Fibroblast of skin of back (primary cell): Measurements from ENCODE around the gene TBC1D22A.

Experiments
- DNase-seq: peaks from one replicate; pipeline ENCODE4 v3.0.0-alpha.2; 2013

The TBC1D22A gene

DNA sequence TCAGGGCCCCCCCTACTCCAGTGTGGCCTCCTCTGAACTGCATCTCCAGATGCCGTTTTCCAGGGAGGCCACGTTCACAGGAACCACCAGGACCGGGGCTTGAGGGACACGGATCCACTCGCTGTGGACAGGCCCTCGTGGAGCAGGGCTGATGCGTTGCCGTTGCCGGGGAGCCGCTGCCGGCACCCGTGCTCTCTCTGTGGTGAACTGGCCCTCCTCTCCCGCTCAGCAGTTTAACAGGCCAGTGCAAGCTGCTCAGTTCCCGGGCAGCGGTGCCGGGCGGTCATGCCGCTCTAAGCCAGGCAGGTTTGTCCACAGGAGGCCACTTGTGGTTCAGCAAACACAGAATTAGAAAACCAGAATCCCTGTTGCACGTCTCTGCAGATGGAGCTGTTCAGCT is 301.6 kb downstream of the TBC1D22A start:
- no peak for DNase-seq

DNA sequence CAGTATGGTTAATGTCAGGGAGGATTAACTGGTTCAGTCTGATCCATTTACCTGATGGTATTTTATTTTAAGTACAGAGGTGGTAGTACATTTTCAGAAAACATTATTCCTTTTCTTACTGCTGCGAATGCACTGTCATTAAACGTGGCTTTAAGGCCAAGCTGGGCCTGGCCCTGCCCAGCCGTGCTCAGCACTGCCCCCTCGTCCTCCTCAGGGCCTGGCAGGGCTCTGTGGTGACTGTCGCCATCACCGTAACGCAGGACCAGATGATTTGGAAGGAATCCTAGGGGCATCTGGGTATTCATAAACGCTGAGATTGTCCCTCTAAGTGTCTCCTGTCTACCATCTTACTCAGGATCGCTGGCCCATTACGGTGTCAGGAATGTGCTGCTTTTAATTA is 302.0 kb downstream of the TBC1D22A start:
- no peak for DNase-seq

DNA sequence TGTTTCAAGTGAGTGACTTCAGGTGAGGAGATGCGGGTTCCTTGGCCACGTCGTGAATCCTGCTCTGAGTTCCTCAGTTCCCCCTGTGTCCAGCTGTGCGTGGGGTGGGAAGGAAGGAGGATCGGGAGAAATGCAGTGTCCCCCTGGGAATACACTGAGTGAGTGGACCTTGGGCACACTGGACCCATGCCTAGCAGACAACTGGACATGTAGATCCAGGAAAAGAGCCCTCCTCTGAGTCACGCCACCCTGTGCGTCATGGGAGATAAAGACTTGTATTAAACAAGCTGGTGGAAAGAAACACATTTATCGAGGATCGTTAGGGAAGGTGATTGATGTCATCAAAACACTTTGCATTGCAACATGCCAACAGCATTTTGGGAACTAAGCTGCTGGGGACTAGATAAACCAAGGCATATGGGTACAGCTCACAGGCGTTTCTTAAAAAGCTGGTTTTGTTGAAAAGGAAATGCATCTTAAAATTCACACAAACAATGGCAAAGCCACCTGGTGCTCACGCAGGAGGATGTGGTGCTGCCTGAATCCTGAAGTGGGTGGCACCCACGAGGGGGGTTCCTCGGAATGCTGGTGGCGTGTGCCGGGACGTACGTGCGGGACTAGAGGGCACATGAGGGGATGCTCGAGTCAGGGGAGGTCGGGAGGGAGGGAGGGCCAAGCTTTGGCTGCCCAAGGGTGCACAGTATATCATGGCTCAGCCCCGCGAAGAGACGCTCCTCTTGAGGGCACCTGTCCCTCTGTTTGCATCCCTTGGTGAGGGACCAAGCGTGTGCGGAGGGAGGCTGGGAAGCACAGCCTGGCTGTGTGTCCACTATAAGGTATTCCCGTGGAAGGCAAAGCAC is 303.5 kb downstream of the TBC1D22A start:
- DNase-seq = no peak

DNA sequence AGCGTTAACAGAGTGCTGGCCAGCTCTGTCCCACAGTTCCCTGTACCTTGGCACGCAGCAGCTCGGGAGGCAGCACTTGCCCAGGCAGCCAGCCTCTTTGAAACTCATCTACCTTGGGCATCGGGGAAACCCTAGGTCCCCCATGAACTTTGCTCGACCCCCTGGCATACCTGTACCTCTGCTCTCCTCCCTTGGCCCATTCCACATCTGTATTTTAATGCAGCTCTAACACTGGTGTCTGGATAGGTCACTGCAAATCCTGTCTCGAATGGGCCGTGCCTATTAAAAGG is 304.1 kb downstream of the TBC1D22A start:
- DNase-seq = no peak

DNA sequence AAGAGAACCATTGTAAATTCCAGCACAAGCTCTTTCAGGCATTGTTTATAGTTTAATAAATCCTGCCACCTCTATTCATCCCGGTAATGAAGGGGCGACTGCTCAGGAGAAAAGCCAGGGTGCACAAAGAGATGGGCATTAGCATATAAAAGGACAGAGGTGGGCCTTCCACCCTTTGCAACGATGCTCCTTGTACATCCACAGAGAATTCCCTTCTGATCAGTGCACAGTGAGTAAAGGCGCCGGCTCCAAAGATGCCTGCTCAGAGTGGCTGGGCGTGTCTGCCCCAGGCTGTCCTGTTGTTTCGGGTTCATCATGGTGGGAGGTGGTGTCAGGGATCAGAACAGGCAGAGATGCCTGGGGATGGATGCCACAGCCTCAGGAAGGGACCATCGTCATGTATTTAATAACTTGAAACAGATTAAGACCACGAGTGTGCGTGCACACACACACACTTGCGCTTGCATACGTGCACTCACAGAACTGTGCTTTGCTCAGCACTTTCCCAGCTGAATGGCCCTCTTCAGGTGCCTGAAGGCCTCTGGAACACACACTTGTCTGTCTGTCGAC is 305.0 kb downstream of the TBC1D22A start:
- DNase-seq = no peak

DNA sequence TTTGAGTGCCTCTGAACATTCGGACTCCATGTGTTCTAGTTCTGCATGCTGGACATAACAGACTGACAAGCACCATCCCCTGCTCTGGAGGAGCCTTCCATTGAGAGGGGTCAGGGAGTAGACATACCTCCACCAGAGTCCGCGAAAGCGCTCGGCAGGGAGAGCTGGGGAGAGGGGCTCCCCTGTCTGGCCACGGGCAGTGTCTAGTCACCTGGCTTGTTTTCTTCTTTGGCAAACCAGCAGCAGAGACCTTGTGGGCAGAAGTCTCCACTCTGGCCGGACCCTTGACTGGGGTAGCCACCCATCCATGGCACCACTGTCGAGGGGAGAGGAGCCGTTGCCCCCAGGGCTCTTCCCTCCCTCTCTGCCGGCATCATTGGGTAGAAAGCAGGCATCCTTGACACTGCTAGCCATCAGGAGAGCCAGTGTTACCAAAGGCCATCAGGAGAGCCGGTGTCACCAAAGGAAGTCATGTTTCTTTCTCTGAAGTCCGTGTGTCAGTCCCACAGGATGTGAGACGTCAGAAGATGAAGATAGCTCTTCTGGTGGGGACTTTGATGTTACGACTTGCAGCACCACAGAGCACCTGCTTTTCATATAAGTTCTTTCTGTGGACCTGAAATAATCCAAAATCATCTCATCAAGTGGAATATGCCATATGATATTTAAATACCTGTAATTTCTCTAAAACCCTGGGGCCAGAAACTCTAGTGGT is 305.6 kb downstream of the TBC1D22A start:
- DNase-seq = no peak

DNA sequence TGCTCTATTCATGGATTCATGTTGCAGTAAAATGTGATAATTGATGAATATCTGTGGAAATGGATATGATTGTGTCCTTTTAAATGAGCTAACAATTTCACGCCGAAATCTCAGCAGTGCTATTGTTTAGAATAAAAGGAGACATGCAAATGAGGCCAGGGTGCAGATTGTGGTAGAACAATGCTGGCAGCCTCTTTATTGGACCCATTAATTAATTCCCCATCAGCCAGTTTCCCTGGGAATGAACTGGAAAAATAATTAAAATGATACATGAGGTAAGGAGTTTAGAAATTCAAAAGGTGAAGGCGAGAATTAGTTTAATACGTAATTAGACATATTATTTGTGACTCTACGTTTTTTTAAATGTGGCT is 306.2 kb downstream of the TBC1D22A start:
- DNase-seq = no peak

DNA sequence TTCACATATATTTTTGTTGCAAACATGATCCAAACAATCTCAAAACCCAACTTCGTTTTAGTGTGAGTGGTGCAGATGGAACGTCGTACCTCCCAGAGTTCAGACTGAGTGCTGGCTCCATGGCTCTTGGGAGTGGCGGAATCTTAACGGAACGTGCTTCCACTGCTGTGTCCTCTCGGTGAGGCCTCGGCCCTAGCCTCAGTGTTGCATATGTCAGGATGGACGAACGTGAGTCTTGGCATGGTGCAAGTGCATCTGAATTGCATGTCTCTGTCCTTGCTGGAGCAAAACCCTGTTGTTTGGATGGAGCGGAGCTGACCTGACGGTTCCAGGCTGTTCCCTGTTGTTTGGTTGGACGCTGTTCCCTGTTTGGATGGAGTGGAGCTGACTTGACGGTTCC is 306.8 kb downstream of the TBC1D22A start:
- DNase-seq = no peak

DNA sequence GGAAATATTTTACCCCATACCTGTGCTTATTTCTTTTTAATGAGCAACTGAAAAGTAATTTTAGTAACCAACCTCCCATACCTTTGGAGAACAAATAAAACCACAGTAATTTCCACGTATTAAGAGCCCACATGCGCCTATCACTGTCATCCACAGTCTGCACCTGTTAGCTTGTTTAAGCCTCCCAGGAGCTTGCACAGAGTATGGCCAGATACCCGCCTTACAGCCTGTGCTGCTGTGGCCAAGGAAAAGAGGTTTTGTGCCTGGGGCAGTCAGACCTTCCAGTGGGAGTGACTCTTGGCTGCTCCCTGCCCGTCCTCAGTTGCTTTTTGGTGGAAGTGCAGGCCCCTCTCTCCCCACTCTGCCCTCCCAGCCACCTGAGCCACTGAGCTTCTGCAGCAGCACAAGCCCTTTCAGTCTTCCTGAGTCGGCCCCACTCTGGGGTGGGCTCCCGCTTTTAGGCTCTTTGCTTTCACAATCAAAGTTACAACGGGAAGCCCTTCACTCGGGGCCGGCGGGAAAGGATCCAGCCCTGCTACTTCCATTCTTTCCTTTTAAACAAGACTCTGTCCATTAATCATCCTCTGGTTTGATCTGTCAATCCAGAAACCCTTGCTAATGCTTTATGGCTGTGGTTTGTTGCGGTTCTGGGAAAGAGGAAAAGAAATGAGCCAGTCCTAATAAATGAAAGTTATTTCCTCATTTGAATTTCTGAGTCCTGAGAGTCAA is 308.8 kb downstream of the TBC1D22A start:
- DNase-seq = no peak

DNA sequence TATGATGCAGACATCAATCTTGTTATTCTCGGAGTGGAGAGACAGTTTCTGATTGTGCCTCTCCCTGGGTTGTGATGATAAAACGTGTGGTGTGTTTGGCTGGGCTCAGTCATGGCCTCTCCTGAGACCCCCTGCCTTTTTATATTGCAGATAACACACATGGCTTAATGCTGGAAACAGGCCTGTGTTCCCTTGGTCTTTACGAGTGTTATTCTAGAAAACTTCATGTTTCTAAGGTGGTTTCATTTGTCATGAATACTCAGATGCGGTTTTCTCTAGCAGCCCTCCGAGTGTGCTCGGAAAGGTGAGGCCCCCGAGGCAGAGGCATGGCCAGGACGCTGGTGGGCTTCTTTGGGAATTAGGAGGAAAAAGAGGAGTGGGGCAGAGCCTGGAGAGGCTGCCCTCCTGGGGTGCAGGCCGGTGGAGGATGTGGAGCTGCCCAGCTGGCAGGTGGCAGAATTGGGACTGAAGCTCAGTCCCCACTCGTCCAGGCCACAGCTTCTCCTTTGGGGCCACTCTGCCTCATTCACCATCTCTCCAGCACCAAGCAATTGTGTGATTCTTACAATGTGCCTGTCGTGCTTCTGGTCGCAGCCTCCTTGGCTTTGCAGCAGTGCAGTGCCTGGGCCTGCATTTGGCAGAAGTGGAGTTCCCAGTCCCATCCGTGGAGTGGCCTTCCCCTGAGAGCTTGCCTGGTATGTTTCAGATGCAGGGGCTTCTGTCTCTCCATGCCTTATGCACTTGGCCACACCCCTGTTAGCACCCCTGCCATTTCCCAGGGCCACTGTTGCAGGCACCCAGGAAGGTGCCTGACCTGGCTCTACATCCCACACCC is 309.6 kb downstream of the TBC1D22A start:
- no peak for DNase-seq

DNA sequence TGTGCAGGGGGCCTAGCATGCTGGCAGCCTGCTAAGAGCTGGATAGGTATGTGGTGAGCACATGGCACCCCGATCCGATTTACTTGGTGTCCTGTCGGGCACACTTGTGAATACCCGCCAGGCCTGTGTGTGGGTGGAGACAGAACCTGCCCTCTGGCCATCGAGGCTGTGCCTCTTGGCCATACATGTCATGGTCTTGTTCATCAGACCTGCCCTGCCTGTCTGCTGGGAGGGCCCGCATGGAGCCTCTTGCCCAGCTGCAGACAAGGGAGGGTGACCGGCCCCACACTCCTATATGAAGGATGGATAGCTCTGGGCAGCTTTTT is 310.2 kb downstream of the TBC1D22A start:
- no peak for DNase-seq

DNA sequence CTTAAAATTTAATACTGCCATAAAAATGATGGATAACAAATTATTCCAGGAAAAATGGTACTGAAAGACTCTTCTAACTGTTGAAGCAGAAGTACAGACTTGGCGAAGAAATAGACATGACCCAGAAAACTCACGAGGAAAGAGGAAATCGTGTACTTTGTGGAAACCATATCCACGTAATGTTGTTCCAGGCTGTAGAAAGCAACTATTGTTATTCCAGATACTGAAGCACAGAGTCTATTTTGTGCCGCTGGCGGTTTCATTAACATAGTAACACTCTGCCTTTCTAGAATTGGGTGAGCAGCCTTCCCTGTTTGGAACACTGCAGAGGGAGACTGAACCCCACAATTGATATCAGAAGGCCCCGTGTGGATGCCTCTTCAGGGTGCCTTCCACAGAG is 310.6 kb downstream of the TBC1D22A start:
- no peak for DNase-seq

DNA sequence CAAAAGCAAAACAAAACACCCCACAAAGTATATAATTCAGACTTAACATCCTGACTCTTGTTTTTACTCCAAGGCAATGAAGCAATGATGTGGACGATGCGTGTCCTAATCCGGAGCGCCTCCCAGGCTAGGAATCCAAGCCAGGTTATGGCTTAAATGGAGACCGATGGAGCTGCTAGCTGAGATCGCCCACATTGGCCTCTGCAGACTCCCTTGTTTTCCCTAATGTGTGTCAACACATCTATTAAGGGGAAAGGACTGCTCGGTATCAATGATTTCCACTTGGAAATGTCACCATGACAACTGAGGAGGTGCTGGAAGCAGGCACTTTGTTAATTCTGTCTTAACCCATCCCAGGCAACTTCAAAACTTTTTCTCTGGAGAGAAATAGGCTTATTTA is 311.7 kb downstream of the TBC1D22A start:
- DNase-seq = no peak

DNA sequence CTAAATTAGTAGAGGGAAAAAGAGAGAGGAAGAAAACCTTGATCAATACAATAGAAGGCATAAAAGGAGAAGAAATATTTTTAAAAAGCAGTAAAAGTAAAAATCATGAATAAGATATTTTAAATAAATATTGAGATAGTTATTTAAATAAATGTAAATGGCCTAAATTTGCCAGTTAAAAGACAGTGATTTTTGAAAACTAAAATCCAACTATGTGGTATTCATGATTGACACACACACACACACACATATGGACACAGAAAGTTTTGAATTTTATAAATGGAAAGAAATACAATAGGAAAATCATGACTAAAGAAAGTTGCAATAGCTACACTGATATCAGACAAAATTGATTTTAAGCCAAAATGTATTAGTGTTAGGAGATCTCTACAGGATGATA is 313.1 kb downstream of the TBC1D22A start:
- no peak for DNase-seq

DNA sequence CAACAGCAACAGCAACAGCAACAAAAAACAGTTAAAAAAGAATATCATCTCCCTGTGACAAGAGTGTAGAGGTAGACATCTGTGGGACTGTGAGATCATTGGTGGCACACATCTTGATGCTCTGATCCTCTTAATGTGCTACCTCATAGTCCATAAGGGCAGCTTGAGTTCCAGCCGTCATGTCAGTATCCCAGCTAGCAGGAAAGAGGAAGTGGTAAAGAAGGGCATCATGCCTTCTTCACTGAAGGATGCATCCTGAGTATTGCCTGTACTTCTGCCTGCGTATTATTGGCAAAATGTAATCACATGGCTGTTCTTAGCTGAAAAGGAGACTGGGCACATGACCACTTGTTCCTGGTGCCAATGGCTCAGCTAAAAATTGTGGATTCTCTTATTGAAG is 314.3 kb downstream of the TBC1D22A start:
- DNase-seq = no peak

DNA sequence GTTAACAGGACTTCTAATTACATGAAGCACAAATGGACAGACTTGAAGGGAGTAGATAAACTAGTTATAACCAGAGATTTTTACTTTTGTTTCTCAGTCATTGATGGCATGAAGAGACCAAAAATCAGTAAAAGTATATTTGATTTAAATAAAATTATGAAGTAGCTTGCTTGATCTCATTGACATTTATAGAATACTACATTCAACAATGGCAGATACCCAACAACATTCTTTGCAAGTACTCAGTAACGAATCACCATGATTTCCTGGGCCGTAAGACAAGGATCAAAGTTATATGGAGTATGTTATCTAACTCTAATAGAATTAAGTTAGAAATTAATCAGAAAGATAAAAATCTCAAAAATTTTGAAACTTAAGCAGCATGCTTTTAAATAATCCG is 317.6 kb downstream of the TBC1D22A start:
- no peak for DNase-seq

DNA sequence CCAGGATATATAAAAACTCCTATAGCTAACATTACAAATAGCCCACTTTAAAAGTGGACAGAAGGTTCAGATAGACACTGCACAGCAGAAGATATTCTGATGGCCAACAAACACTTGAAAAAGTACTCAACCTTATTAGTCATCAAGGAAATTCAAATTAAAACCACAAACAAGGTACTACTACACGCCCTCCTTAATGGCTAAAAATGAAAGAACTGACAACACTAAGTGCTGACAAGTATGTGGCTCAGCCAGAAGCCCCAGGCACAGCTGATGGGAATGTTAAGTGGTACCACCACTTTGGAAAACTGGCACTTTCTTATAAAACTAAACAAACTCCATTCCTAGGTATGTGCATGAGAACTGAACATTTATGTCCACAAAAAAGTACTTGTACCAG is 320.1 kb downstream of the TBC1D22A start:
- no peak for DNase-seq

DNA sequence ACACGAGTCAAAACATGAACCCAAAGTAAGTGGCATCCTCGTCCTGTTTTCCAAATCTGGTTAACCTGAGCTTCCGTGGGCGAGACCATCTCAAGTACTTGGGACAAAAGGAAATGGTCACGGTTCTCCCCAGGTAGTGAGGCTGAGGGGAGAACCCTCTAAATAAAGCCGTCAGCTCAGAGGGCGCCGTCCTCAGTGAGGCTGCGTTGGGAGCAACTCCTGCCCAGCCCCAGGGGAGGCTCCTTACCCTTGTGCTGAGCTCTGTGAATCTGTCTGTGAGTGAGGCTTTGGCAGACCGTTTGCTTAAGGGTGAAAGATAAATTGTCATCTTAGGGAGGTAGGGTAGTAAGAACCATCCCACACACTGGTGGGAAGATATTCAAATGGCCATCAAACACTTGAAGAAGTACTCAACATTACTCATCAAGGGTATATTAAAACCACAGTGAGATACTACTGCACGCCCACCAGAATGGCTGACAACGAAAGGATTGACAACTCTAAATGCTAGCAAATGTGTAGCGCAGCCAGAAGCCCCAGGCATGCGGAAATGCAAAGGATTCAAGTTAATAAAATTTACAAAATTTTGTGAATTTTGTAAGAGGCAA is 321.0 kb downstream of the TBC1D22A start:
- DNase-seq = no peak

DNA sequence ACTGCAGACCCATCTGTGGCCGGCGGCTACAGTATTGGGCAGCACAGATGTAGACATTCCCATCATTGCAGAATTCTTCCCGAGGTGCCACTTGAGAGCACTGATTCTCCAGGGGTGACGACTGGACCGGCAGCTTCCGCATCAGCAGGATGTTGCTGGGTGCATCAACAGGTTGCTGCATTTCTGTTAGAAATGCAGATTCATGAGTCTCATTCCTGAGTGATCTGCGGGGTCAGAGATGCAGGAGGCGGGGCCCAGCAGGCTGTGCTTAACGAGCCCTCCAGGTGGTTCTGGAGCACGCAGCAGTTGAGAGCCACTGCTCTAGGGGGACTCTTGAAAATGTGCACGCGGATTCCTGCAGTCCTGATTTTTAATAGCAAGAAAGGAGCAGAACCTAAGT is 321.8 kb downstream of the TBC1D22A start:
- no peak for DNase-seq

DNA sequence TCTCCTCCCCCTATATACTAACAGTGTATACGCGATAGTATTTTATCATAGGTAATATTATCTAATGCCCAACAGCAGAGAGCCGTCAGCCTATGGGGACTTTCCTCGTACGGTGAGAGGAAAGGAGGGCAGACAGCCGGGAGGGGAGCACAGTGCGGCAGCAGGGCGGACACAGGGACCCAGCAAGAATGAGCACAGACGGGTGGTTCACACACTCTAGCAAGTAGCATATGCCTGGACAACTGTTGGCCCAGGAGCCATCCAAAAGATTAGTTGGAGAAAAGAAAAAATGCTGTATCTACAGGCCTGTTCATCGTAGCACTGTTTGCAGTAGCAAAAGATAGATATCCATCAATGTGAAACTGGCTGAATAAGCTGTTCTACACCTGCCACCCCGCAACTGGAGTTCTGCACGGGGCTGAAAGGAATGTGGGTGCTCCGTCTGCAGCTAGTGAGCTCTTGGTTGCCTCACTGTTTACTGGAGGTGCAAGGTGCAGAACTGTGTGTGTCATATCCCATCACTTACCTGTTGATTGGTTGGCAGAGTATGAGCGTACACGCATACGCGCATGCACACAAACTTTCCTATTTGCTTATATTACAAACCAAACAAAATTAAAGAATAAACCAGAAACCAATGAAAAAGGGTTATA is 324.3 kb downstream of the TBC1D22A start:
- DNase-seq = no peak

DNA sequence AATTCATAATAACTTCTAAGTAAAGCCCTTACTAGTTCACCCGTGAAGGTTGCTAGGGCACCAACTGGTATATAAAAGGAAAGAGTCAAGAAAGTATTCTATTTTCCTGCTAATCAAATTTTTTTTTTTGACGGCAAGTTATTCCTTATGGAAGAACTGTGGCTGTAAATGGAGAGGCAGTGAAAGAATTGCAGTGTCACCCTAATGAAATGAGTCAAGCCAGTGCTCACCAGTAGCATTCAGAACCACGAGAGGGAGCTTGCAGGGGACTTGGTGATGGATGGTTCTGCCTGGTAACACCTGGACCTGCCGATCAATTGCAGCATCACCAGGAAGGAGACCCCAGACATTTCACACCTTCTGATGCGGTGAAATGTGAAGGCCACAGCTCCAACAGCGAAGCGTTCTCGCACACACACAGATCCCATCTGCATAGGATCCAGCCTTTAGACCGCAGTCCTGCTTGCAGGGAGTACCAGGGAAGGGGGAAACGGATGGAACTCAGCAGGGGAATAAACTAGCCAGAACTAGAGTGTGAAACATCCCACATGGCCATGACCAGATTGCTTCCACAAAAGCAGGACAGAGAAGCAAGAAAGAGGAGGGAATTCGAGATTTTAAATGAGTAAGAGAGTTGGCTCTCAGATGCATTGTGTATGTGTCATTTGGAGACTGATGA is 326.2 kb downstream of the TBC1D22A start:
- DNase-seq = no peak
